Suprapubic skin (tissue), 4 donors: ENCODE data around the gene IL17RC. TPM values are rescaled to one million over a fixed set of nuclear protein-coding genes. Genes with fewer than 3 reads are reported as not detected.

ENCODE experiments used
- DNase-seq, 2 donors: peaks; one replicate each; pipeline ENCODE4 v3.0.0-alpha.2; 2019; ENCODE audit warnings: low spot score in 2 of 2
- H3K27ac ChIP-seq: fragments of 200-600 bp; sonication (generic); one replicate; pipeline ENCODE4 v1.5.1; 2019
- H3K27me3 ChIP-seq: fragments of 200-600 bp; sonication (generic); one replicate; pipeline ENCODE4 v1.5.1; 2019
- H3K36me3 ChIP-seq: fragments of 200-600 bp; sonication (generic); one replicate; pipeline ENCODE4 v1.5.1; 2019
- H3K4me1 ChIP-seq: fragments of 200-600 bp; sonication (generic); one replicate; pipeline ENCODE4 v1.5.1; 2019
- H3K4me3 ChIP-seq: fragments of 200-600 bp; sonication (generic); one replicate; pipeline ENCODE4 v1.5.1; 2019; ENCODE audit warnings: mild to moderate bottlenecking
- H3K9me3 ChIP-seq: fragments of 200-600 bp; sonication (generic); one replicate; pipeline ENCODE4 v1.5.1; 2019
- CTCF ChIP-seq, 2 donors: fragments of 200-600 bp in 1 of 2; fragments of 450-650 bp in 1 of 2; sonication (generic) in 1 of 2; IDR thresholded peaks; one replicate each; pipeline ENCODE4 v1.5.1; 2016 to 2019; ENCODE audit warnings: antibody characterized with exemption in 2 of 2, mild to moderate bottlenecking in 1 of 2, moderate library complexity in 1 of 2
- EP300 ChIP-seq: sonication (generic); formaldehyde crosslinking; IDR thresholded peaks from one replicate; pipeline ENCODE4 v1.6.1; 2017; ENCODE audit warnings: antibody characterized with exemption
- POLR2A ChIP-seq, 2 donors: fragments of 450-650 bp; IDR thresholded peaks; one replicate each; pipeline ENCODE4 v1.6.1; 2017; ENCODE audit warnings: antibody characterized with exemption in 2 of 2, mild to moderate bottlenecking in 2 of 2, moderate library complexity in 2 of 2
- POLR2AphosphoS5 ChIP-seq, 3 donors: sonication (generic); formaldehyde crosslinking; IDR thresholded peaks; one replicate each; pipeline ENCODE4 v1.6.1; 2017; ENCODE audit warnings: antibody characterized with exemption in 3 of 3
- WGBS: methylation state at CpG from one replicate; pipeline ENCODE4 v1.1.5; 2018; 5-methylcytosine and 5-hydroxymethylcytosine counted together
- total RNA-seq, 4 donors: library from RNA; depleted of rRNA; stranded (reverse); fragments of >200 nt; gene quantifications; one replicate each; pipeline ENCODE4 v1.1.0, GENCODE V29; 2016

IL17RC gene
- total RNA-seq, 4 donors from 2014 or later, result 92.5 to 185 (median 137) TPM

DNA sequence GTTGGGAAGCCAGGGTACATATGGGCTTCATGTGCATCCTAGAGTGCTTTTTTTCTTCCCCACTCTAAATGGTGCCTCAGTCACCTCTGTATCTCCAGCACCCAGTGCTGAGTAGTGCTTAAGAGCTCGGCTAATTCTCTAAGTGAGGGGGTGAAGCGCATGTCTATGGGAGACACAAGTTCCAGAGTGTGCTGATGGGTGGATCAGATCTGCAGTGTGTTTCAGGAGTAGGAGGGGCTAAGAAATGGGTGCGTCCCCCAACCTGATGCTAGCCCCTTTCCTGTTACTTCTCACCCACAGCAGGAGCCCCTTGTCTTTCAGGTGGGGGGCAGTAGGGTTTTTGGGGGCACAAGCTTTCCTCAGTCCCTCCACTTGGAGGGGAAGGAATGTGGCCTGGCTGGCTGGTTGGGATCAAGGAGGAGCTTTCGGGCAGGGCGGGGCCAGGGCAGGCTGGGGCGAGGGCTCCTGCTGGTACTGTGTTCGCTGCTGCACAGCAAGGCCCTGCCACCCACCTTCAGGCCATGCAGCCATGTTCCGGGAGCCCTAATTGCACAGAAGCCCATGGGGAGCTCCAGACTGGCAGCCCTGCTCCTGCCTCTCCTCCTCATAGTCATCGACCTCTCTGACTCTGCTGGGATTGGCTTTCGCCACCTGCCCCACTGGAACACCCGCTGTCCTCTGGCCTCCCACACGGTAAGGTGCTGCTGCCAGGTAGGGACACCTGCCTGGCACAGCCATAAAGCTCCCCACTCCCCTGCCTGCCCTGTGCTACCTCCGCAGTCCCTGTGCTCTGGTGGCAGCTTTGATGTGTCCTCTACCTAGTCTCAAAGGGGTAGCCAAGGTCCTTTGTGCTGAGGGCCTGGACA, 14.3 kb upstream of the IL17RC start, which contains the start of gene IL17RE:
TSS of gene IL17RE (plus strand) at position 477 of the 866 bp plus-strand sequence. CDS start at position 562, 85 bp downstream.
- peak within 1 kb of the TSS; percentile 53 for H3K4me3 ChIP-seq
- TF ChIP-seq POLR2AphosphoS5 (IDR thresholded peaks at IDR 0.05), result no peak
- TF ChIP-seq EP300, result no peak
- TF ChIP-seq POLR2A (IDR thresholded peaks at IDR 0.05), result no peak
- no peak for TF ChIP-seq CTCF (IDR thresholded peaks at IDR 0.05)
- peak in 1 of 2 donors; percentile 73 for DNase-seq
- H3K9me3 ChIP-seq, result no peaks in the 10 kb centered on the region
- peaks cover 4% of the 10 kb centered on the region for H3K36me3 ChIP-seq
- H3K27ac ChIP-seq, result peak within 1 kb of the TSS; percentile 89
- 38% methylated on average over 10 of the region's 13 CpGs for WGBS
- H3K4me1 ChIP-seq, result peaks cover 50% of the 10 kb centered on the region
- no peaks in the 10 kb centered on the region for H3K27me3 ChIP-seq

- Histone ChIP-seq H3K4me3 (peak overlapping the region; percentile 53), H3K4me1 (peaks cover 47% of the 10 kb centered on the region), H3K27me3 (no peaks in the 10 kb centered on the region), H3K27ac (peak overlapping the region; percentile 89), H3K36me3 (peaks cover 6% of the 10 kb centered on the region), H3K9me3 (no peaks in the 10 kb centered on the region)
- no peak for DNase-seq
- no peak for TF ChIP-seq POLR2AphosphoS5 (IDR thresholded peaks at IDR 0.05)
- WGBS, result 17% methylated on average over 4 of the region's 4 CpGs
These were observed 13.7 kb upstream of the IL17RC start for GRCh38 chr3:9903238-9903624.

DNA sequence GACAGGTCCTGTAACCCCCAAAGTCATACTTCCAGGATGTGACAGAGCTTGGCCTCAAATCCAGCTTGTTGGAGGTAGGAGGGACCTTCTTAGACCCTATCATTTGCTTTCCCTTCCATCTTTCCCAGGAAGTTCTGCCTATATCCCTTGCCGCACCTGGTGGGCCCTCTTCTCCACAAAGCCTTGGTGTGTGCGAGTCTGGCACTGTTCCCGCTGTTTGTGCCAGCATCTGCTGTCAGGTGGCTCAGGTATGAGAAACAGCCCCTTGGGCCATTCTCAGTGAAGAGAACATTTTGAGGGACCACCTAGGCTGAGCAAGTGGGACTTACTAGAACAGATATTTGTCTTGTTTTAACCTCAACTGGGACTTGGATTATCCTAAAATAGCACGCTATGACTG, 13.0 kb upstream of the IL17RC start:
- Histone ChIP-seq H3K4me3 (peak overlapping the region; percentile 53), H3K27me3 (no peaks in the 10 kb centered on the region), H3K9me3 (no peaks in the 10 kb centered on the region), H3K36me3 (peaks cover 13% of the 10 kb centered on the region), H3K4me1 (peaks cover 46% of the 10 kb centered on the region), H3K27ac (peak overlapping the region; percentile 89)
- no peak for DNase-seq
- 68% methylated on average over 2 of the region's 4 CpGs for WGBS
- TF ChIP-seq POLR2AphosphoS5 (IDR thresholded peaks at IDR 0.05), result no peak

DNA sequence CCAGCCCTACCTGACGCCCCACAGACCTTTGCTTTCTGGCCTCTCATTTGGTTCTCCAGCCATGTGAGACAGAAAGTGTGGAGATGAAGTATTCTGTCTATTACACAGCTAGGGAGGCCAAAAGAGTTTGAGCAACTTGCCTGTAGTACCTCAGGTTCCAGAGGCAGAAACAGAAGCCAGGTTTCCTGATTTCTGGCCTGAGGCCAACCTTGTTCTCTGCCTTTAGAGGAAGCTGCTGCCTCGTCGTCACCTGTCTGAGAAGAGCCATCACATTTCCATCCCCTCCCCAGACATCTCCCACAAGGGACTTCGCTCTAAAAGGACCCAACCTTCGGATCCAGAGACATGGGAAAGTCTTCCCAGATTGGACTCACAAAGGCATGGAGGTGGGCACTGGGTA, 10.4 kb upstream of the IL17RC start:
- H3K4me3 ChIP-seq, result no peak overlapping the region
- no peaks in the 10 kb centered on the region for H3K27me3 ChIP-seq
- no peaks in the 10 kb centered on the region for H3K9me3 ChIP-seq
- H3K27ac ChIP-seq, result no peak overlapping the region
- peaks cover 38% of the 10 kb centered on the region for H3K4me1 ChIP-seq
- no peak for DNase-seq
- peaks cover 33% of the 10 kb centered on the region for H3K36me3 ChIP-seq
- WGBS, result 77% methylated on average over 5 of the region's 5 CpGs
- no peak for TF ChIP-seq EP300
- no peak for TF ChIP-seq POLR2A (IDR thresholded peaks at IDR 0.05)
- TF ChIP-seq POLR2AphosphoS5 (IDR thresholded peaks at IDR 0.05), result no peak
- no peak for TF ChIP-seq CTCF (IDR thresholded peaks at IDR 0.05)

GRCh38 chr3:9908286-9908685, 8.6 kb upstream of the IL17RC start:
- 81% methylated on average over 3 of the region's 3 CpGs for WGBS
- TF ChIP-seq CTCF (IDR thresholded peaks at IDR 0.05) (no peak), POLR2A (IDR thresholded peaks at IDR 0.05) (no peak), POLR2AphosphoS5 (IDR thresholded peaks at IDR 0.05) (no peak), EP300 (no peak)
- Histone ChIP-seq H3K9me3 (no peaks in the 10 kb centered on the region), H3K27me3 (no peaks in the 10 kb centered on the region), H3K4me3 (no peak overlapping the region), H3K27ac (no peak overlapping the region), H3K4me1 (peaks cover 38% of the 10 kb centered on the region), H3K36me3 (peaks cover 35% of the 10 kb centered on the region)
- no peak for DNase-seq

GRCh38 chr3:9909221-9910013, 7.5 kb upstream of the IL17RC start:
- DNase-seq, result no peak
- H3K4me3 ChIP-seq, result no peak overlapping the region
- peaks cover 35% of the 10 kb centered on the region for H3K36me3 ChIP-seq
- H3K27ac ChIP-seq, result no peak overlapping the region
- no peaks in the 10 kb centered on the region for H3K9me3 ChIP-seq
- 63% methylated on average over 7 of the region's 7 CpGs for WGBS
- H3K27me3 ChIP-seq, result no peaks in the 10 kb centered on the region
- no peak for TF ChIP-seq POLR2AphosphoS5 (IDR thresholded peaks at IDR 0.05)
- no peak for TF ChIP-seq CTCF (IDR thresholded peaks at IDR 0.05)
- no peak for TF ChIP-seq POLR2A (IDR thresholded peaks at IDR 0.05)
- no peak for TF ChIP-seq EP300
- peaks cover 40% of the 10 kb centered on the region for H3K4me1 ChIP-seq
